Measurements from ENCODE around the gene DCAF11. TPM values are rescaled to one million over a fixed set of nuclear protein-coding genes. Genes with fewer than 3 reads are reported as not detected.

Gene DCAF11
- total and polyA plus RNA-seq, 10 donors: 28.7 to 110 (median 76.7) TPM

DNA sequence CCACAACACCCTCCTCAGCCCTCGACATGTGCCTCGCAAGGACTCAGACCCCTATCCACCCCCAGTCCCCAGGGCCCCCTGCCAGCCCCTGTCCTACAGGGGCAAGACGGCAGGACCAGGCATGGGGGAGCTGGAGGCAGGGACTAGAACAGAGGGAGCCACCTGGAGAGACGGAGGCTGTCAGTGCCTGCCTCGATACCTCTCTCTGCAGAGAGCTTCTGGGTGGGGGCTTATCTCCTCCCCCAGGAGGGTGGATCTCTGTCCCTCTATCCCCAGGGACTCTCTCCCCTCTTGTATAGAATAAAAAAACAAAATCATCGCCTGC is 45.2 kb upstream of the DCAF11 start:
- Histone ChIP-seq H3K9me3 (no peaks in the 10 kb centered on the region), H3K27ac (no peak overlapping the region), H3K27me3 (replicated peaks in 1 of 7) (peaks cover 0 to 17% (median 0%) of the 10 kb centered on the region in 7 donors), H3K36me3 (no peaks in the 10 kb centered on the region), H3K4me3 (no peak overlapping the region), H3K4me1 (peaks cover 0 to 13% (median 0%) of the 10 kb centered on the region in 6 donors)
- intact Hi-C loops (cut with DNase I; ENCODE audit: low total_unique reads): no loop called here
- WGBS, 5 donors: 75 to 92% (median 87%) methylated on average over 3 to 6 of the region's 6 CpGs
- DNase-seq: peak; percentile 71
- TF ChIP-seq POLR2A (IDR thresholded peaks at IDR 0.05) (no peak), POLR2AphosphoS5 (IDR thresholded peaks at IDR 0.05) (no peak)
- TF ChIP-seq, protein P1, sequence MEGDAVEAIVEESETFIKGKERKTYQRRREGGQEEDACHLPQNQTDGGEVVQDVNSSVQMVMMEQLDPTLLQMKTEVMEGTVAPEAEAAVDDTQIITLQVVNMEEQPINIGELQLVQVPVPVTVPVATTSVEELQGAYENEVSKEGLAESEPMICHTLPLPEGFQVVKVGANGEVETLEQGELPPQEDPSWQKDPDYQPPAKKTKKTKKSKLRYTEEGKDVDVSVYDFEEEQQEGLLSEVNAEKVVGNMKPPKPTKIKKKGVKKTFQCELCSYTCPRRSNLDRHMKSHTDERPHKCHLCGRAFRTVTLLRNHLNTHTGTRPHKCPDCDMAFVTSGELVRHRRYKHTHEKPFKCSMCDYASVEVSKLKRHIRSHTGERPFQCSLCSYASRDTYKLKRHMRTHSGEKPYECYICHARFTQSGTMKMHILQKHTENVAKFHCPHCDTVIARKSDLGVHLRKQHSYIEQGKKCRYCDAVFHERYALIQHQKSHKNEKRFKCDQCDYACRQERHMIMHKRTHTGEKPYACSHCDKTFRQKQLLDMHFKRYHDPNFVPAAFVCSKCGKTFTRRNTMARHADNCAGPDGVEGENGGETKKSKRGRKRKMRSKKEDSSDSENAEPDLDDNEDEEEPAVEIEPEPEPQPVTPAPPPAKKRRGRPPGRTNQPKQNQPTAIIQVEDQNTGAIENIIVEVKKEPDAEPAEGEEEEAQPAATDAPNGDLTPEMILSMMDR (IDR thresholded peaks at IDR 0.05 in 8 of 11, conservative IDR thresholded peaks at IDR 0.05 in 3 of 11): no peak

DNA sequence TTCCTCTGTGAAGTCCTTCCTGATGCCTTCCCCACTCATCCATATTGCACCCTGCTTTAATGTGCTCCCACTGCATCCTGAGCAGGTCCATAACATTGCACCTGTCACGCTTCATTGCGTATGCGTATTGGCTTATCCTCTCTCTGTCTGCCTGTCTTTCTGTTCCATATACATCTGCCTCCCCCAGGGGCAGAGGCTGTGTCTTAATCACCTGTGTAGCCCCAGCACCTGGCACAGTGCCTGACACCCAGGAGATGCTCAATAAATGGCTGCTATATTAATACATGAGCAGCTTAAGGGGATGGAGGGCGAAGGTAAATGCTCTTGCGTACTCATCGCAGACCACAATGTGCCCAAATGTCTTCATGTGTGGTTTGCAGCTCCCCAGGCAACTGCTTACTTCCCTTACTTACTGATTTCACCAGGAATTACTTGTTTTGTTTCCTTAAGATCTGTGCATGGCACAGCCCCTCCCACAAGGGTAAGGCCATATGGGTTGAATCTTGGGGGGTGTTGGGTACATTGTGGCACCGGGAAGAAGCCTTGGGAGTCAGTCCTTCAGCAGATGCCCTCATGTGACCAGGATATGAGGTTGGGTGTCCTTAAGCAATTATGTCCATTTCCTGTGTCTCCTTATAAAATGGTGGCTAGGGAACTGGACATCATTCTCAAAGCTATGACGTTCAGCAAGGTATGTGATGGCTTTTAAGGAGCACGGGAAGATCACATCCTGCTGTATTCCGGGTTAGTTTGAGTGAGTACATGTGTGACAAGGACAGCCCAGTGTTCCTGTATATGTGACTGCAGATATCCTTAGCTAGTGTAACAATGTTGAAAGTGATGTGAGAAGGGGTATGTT is 44.1 kb upstream of the DCAF11 start:
- Histone ChIP-seq H3K27me3 (replicated peaks in 1 of 7) (peaks cover 0 to 17% (median 0%) of the 10 kb centered on the region in 7 donors), H3K36me3 (no peaks in the 10 kb centered on the region), H3K4me3 (no peak overlapping the region), H3K9me3 (no peaks in the 10 kb centered on the region), H3K27ac (no peak overlapping the region), H3K4me1 (peaks cover 0 to 18% (median under 1%) of the 10 kb centered on the region in 6 donors)
- intact Hi-C loops (cut with DNase I; ENCODE audit: low total_unique reads): no loop called here
- 55 to 80% (median 75%) methylated on average over 10 of the region's 10 CpGs for WGBS, 5 donors
- DNase-seq: peak; percentile 28
- no peak for TF ChIP-seq POLR2A (IDR thresholded peaks at IDR 0.05)
- TF ChIP-seq POLR2AphosphoS5 (IDR thresholded peaks at IDR 0.05): no peak
- TF ChIP-seq, protein P1 (IDR thresholded peaks at IDR 0.05 in 8 of 11, conservative IDR thresholded peaks at IDR 0.05 in 3 of 11): no peak

DNA sequence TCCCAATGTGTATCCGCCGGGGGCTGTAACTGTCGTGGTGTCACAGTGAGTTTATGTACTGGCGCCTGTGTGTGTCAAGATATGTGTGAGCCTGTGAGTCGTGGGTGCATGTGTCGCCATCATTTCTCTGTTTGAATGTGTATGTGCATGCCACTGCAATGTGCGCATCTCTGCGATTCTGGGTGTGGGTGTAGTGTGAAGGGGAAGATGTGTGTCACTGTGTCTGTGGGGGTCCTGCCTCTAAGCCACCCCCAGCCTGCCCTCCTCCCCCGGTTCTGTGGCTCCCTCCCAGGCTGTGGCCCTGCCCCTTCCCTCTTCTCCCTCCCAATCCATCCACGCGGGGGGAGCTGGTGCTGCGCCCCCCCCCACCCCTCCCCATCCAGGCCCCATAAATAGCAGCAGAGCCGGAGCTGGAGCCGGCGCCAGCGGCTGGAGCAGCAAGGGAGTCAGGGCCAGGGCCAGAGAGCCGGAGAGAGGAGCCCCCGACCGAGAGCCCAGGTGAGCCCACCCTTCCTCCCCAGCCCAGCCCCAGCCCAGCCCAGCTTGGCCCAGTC is 43.4 kb upstream of the DCAF11 start, which contains the start of gene CPNE6:
TSS of gene CPNE6 (plus strand) at position 419 of the 554 bp plus-strand sequence. CDS start 1,375 bp downstream, outside the sequence.
- intact Hi-C loops (cut with DNase I; ENCODE audit: low total_unique reads): no loop called here

More for the DNA sequence above, 43.4 kb upstream of the DCAF11 start, which contains the start of gene CPNE6:
- H3K36me3 ChIP-seq: no peaks in the 10 kb centered on the region
- H3K4me1 ChIP-seq: peaks cover 0 to 24% (median 2%) of the 10 kb centered on the region in 6 donors
- no peak within 1 kb of the TSS for H3K4me3 ChIP-seq
- DNase-seq: peak; percentile 62
- no peak within 1 kb of the TSS for H3K27ac ChIP-seq
- WGBS, 5 donors: 52 to 70% (median 62%) methylated on average over 16 to 19 of the region's 19 CpGs
- TF ChIP-seq POLR2A (IDR thresholded peaks at IDR 0.05) (no peak), POLR2AphosphoS5 (IDR thresholded peaks at IDR 0.05) (no peak)
- TF ChIP-seq, protein P1 (IDR thresholded peaks at IDR 0.05 in 8 of 11, conservative IDR thresholded peaks at IDR 0.05 in 3 of 11): no peak
- peaks cover 0 to 17% (median 0%) of the 10 kb centered on the region in 7 donors for H3K27me3 ChIP-seq (replicated peaks in 1 of 7)
- no peaks in the 10 kb centered on the region for H3K9me3 ChIP-seq
